Neural progenitor cell (in vitro differentiated cells): Measurements from ENCODE around the gene RNF144A.

Experiments
- CTCF ChIP-seq: fragments of 200-600 bp; sonication (generic); IDR thresholded peaks from 2 replicates; pipeline ENCODE4 v1.5.1; 2017; ENCODE audit warnings: antibody characterized with exemption, mild to moderate bottlenecking
- EZH2 ChIP-seq: fragments of 200-600 bp; sonication (generic); IDR thresholded peaks from 2 replicates; pipeline ENCODE4 v1.6.1; 2017; ENCODE audit warnings: antibody characterized with exemption, mild to moderate bottlenecking, moderate library complexity

DNA sequence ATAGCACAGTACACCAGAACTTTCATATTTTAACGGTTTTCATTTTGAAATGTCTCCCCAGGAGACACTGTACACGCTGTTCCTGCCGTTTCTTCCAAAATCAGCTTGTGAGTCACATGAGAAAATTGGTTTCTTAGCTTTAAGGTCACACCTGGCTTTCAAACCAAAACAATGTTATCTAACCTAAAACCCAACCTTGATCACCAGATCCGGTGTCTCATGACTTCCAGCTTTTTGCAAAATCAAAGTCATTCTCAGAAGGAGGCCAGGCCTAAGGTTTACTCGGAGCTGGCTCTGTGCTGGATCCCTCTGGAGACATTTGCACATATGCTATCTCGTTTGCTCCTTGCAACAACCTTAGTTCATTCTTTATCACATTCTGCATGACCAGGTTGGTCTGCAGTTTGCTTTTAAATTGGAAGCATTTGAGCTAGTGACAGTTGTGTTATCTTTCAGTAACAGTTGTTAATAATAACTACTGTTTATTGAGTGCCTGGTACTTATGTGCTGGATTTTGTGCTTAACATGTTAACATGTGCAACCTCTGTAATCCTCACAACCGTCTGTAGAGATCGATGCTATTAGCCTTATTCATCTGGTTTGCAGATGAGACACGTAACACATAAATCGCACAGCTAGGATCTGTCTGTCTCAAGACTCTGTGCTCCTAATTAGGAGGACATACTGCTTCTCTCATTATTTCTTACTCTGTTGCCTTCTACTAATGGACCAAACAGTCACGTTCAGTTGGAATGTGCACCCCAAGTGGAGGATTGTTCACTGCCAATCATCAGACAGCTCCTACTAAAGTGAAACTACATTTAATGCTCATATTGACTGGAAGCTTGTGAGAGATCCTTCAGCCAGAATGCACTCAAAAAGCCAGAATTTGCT is 105.5 kb downstream of the RNF144A start:
- TF ChIP-seq CTCF (no peak), EZH2 (no peak)
